DOHH2 (cell line): ENCODE data around the gene SFT2D1.

Source experiments
- CTCF ChIP-seq: fragments of 200-600 bp; sonication (generic); IDR thresholded peaks from one replicate; pipeline ENCODE4 v1.5.1; 2014; ENCODE audit warnings: antibody characterized with exemption, mild to moderate bottlenecking, low read depth, low read length; ENCODE audit not compliant: poor library complexity, severe bottlenecking
- EZH2phosphoT487 ChIP-seq: fragments of 200-600 bp; sonication (generic); IDR thresholded peaks from 2 replicates; pipeline ENCODE4 v1.6.1; 2017; ENCODE audit warnings: borderline replicate concordance, mild to moderate bottlenecking, antibody characterized with exemption, low read length, moderate library complexity, mixed read lengths

GRCh38 chr6:166270706-166271375, 71.5 kb downstream of the SFT2D1 start:
- no peak for TF ChIP-seq CTCF
- TF ChIP-seq EZH2phosphoT487, result no peak
